GM23338 (cell line): Measurements from ENCODE around the gene LYRM2.

Experiments
- EZH2 ChIP-seq: fragments of 200-600 bp; sonication (generic); IDR thresholded peaks from one replicate; pipeline ENCODE4 v1.8.0; 2017; ENCODE audit warnings: antibody characterized with exemption, mild to moderate bottlenecking, low read depth; ENCODE audit not compliant: unreplicated experiment
- ZNF331 ChIP-seq: fragments of 250-450 bp; sonication (Bioruptor Pico); IDR thresholded peaks from 2 replicates; pipeline ENCODE4 v1.5.0; 2020; ENCODE audit warnings: low read depth, mild to moderate bottlenecking, moderate library complexity
- TF ChIP-seq, protein P1 (sequence below), 2 experiments: fragments of 200-600 bp in 1 of 2; sonication (generic) in 1 of 2; conservative IDR thresholded peaks; 2 replicates each; pipeline versions ENCODE4 v1.5.1 to v1.6.1; 2016 to 2017; ENCODE audit warnings: antibody characterized with exemption in 2 of 2, low read depth in 2 of 2, mild to moderate bottlenecking in 2 of 2, moderate library complexity in 1 of 2

DNA sequence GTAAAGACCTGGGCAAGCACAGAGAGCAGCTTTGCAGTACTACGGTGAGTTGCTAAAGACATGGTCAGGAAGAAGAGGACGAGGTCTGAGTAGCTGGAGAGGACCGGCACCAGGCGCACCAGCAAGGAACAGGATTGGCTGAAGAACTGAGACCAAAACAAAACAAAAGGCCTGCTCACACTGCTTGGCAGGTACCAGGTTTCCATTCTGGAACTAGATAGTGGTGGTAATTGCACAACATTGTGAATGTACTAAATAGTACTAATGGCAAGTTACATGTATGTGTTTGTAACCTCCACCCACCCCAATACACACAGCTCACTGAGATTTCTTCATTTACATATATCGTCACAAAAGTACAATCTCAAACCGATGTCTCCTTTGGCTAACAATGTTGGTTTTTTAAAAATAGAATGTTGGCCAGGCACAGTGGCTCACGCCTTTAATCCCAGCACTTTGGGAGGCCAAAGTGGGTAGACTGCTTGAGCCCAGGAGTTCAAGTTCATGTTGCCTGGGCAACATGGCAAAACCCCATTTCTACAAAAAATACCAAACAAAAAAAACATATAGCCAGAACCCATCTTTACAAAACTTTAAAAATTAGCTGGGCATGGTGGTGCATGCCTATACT is 32.5 kb upstream of the LYRM2 start:
- TF ChIP-seq, protein P1, sequence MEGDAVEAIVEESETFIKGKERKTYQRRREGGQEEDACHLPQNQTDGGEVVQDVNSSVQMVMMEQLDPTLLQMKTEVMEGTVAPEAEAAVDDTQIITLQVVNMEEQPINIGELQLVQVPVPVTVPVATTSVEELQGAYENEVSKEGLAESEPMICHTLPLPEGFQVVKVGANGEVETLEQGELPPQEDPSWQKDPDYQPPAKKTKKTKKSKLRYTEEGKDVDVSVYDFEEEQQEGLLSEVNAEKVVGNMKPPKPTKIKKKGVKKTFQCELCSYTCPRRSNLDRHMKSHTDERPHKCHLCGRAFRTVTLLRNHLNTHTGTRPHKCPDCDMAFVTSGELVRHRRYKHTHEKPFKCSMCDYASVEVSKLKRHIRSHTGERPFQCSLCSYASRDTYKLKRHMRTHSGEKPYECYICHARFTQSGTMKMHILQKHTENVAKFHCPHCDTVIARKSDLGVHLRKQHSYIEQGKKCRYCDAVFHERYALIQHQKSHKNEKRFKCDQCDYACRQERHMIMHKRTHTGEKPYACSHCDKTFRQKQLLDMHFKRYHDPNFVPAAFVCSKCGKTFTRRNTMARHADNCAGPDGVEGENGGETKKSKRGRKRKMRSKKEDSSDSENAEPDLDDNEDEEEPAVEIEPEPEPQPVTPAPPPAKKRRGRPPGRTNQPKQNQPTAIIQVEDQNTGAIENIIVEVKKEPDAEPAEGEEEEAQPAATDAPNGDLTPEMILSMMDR (conservative IDR thresholded peaks at IDR 0.05; ENCODE audit: low read depth in 2 of 2), result no peak
- no peak for TF ChIP-seq EZH2
- no peak for TF ChIP-seq ZNF331
